LNCaP clone FGC (cell line): ENCODE results near the gene FBLN1.

ENCODE experiments used
- DNase-seq: peaks from one replicate; pipeline ENCODE4 v3.0.0-alpha.2; 2011; ENCODE audit warnings: low read depth
- H3K4me3 ChIP-seq: 2 replicates; pipeline ENCODE4 v1.5.1; 2011; ENCODE audit warnings: mild to moderate bottlenecking, low read depth, low read length, control low read depth
- TF ChIP-seq, protein P1 (sequence below): IDR thresholded peaks from 2 replicates; pipeline ENCODE4 v1.5.1; 2012; ENCODE audit warnings: mild to moderate bottlenecking; ENCODE audit not compliant: control insufficient read depth, insufficient read depth; ENCODE audit errors: extremely low read depth

The FBLN1 gene

GRCh38 chr22:45647532-45648225 is 145.0 kb downstream of the FBLN1 start:
- no peak for DNase-seq
- TF ChIP-seq, protein P1, sequence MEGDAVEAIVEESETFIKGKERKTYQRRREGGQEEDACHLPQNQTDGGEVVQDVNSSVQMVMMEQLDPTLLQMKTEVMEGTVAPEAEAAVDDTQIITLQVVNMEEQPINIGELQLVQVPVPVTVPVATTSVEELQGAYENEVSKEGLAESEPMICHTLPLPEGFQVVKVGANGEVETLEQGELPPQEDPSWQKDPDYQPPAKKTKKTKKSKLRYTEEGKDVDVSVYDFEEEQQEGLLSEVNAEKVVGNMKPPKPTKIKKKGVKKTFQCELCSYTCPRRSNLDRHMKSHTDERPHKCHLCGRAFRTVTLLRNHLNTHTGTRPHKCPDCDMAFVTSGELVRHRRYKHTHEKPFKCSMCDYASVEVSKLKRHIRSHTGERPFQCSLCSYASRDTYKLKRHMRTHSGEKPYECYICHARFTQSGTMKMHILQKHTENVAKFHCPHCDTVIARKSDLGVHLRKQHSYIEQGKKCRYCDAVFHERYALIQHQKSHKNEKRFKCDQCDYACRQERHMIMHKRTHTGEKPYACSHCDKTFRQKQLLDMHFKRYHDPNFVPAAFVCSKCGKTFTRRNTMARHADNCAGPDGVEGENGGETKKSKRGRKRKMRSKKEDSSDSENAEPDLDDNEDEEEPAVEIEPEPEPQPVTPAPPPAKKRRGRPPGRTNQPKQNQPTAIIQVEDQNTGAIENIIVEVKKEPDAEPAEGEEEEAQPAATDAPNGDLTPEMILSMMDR: no peak
- H3K4me3 ChIP-seq: no peak overlapping the region

DNA sequence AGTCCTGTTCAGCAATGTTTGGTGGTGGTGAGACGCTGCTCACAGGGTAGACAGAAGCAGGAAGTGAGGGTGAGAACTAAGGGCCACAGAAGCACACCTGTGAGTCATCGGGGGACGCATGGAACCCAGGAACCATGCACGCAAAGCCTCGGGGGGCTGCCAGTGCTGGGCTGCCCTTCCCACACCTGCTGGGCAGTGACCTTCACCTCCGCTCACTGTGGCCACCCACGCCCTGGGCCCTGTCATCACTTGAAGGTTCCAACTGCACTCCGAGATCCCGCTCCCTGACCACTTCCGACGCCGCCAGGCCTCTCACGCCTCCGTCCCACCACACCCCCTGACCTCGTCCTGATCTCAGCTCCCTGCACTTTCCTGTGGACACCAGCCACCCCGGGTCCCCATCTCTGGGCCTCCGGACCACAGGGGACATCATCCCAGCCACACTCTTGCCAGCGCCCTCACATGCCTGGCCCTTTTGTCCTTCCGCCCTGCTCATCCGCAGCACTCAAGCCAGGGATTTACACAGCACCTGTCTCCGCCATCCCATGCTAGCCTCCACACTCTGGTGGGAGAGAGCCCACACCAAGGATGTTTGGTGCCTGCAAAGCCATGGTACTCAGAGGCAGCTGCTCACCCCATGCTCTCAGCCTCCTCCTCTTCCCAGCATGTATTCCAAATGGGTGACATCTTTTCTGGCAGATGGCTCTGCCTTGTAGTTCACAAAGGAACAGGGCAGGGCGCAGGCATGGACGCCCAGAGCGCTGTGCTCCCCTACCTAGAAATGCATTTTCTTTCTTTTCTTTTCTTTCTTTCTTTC is 145.8 kb downstream of the FBLN1 start:
- DNase-seq: no peak
- H3K4me3 ChIP-seq: no peak overlapping the region
- TF ChIP-seq, protein P1: no peak

DNA sequence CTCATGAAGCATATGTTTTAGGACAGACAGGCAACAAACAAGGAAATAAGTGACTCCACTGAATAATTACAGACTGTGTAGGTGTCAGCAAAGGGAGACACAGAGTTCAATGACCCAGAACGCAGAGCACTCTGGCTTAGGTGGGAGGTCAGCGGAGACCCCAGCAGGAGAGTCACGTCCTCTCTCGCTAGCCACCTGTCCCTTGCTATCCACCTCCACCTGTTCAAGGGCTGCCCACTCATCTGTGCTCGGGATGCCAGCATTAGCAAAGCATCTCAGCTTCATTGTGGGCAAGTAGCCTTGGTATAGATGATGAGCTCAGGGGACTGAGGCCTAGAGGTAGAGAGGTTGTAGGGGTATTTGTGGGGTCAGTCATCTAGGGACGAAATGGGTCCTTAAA is 147.1 kb downstream of the FBLN1 start:
- TF ChIP-seq, protein P1: no peak
- no peak overlapping the region for H3K4me3 ChIP-seq

DNA sequence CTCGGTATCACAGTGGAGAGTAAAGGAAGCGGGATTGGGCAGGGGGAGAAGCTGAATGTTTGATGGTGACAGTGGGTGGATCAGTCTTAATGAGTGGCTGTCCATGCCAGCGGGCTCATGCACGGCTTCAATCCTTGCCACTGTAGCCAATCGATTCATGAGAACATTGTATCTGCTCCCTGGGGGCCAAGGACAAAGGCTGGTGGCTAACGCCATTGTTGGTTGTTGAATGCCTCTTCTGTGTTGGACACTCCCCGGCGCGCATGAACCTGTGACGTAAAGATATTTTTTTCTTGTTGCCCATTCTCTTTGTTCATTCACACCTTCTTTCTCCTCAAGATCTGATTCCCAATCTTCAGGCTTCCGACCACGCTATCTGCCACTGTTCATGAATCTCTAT is 148.0 kb downstream of the FBLN1 start:
- no peak overlapping the region for H3K4me3 ChIP-seq
- TF ChIP-seq, protein P1: no peak
- no peak for DNase-seq

More for the DNA sequence above, 147.1 kb downstream of the FBLN1 start:
- no peak for DNase-seq
